H1 (cell line): Measurements from ENCODE around the gene SLC2A13. TPM values are rescaled to one million over a fixed set of nuclear protein-coding genes. Genes with fewer than 3 reads are reported as not detected.

Source experiments
- CBX8 ChIP-seq: fragments of 300-800, 300-1000 bp; sonication (generic); IDR thresholded peaks from 2 replicates; pipeline ENCODE4 v1.7.1; 2016; ENCODE audit warnings: low read depth, low read length, borderline replicate concordance
- CHD7 ChIP-seq: fragments of 300-600 bp; sonication (generic); IDR thresholded peaks from 2 replicates; pipeline ENCODE4 v1.7.1; 2012; ENCODE audit warnings: low read length, moderate library complexity, mild to moderate bottlenecking, inconsistent platforms; ENCODE audit not compliant: insufficient replicate concordance
- EZH2 ChIP-seq: fragments of 200-600 bp; sonication (generic); IDR thresholded peaks from 2 replicates; pipeline ENCODE4 v1.7.1; 2012; ENCODE audit warnings: low read depth, mild to moderate bottlenecking, moderate library complexity, low read length, inconsistent platforms; ENCODE audit not compliant: severe bottlenecking
- RBBP5 ChIP-seq: IDR thresholded peaks from 2 replicates; pipeline ENCODE4 v1.7.1; 2012; ENCODE audit warnings: low read depth, mild to moderate bottlenecking, inconsistent platforms, low read length, moderate library complexity, borderline replicate concordance
- SIRT6 ChIP-seq: IDR thresholded peaks from one replicate; pipeline ENCODE4 v1.7.1; 2012; ENCODE audit warnings: low read length, inconsistent platforms
- SP1 ChIP-seq: IDR thresholded peaks from 2 replicates; pipeline ENCODE4 v1.6.1; 2011; ENCODE audit warnings: low read depth, low read length
- TBP ChIP-seq: IDR thresholded peaks from 2 replicates; pipeline ENCODE4 v1.6.1; 2011; ENCODE audit warnings: low read depth, low read length, improper control_type of control experiment
- polyA plus RNA-seq, 7 experiments: library from polyadenylated mRNA; depleted of rRNA in 3 of 7; stranded (reverse) in 5 of 7; unstranded in 2 of 7; fragments of >200 nt in 5 of 7; fragments of 200-250 nt in 2 of 7; gene quantifications; 1 replicate in 5 of 7; 2 replicates in 1 of 7; 4 replicates in 1 of 7; pipeline versions ENCODE4 v1.2.1 to v1.2.3, GENCODE V29; 2011 to 2013; ENCODE audit warnings: missing spikeins in 2 of 7, mixed read lengths in 2 of 7
- total RNA-seq: library from RNA; stranded (reverse); fragmentation: NEBNext Ultra II Directional; extraction: Animal tissue kit (Norgen Biotek cat#: 25700); gene quantifications from 2 replicates; pipeline ENCODE4 v1.2.1, GENCODE V29; 2021

SLC2A13 gene
- total and polyA plus RNA-seq, 2 of the 8 experiments (the other 6 are each of a cell fraction or from before 2014, with no cell fraction given), result 2.8 to 9.6 TPM

- TF ChIP-seq CHD7, result no peak
- no peak for TF ChIP-seq CBX8
- TF ChIP-seq SP1, result no peak
- no peak for TF ChIP-seq TBP
- no peak for TF ChIP-seq EZH2
- TF ChIP-seq RBBP5, result no peak
- TF ChIP-seq SIRT6, result no peak
These were observed 49.5 kb downstream of the SLC2A13 start (continued) for GRCh38 chr12:40056373-40056772.
